ENCODE measurements around the gene LCNL1.
A peak's percentile ranks its signal among the peaks of the same experiment; 100 is the strongest.

The LCNL1 gene

DNA sequence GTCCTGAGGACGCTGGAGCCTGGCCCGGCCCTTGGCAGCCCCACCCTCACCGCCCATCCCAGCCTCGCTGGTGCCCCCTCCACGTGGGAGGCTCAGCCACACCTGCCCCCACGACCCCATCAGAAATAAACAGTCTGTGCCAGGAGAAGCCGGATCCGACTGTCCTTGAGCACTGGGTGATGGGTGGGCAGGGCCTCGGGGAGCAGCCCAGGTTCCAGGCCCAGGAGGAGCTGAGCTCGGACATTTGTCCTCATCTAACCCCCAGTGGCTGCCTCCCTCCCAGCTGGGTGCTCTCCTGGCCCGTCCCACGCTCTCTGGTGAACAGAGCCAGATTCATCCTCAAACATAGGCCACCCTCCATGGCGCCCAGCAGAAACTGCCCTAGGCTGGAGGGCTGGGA lies 10.1 kb upstream of the LCNL1 start:
- Histone ChIP-seq H3K36me3 (ENCODE audit: control insufficient read depth, insufficient read depth, low read length, severe bottlenecking) (no peaks in the 10 kb centered on the region), H3K4me1 (ENCODE audit: control insufficient read depth, insufficient read depth, low read length) (peaks cover 5% of the 10 kb centered on the region), H3K27me3 (replicated peaks; ENCODE audit: control insufficient read depth, insufficient read depth, low read length) (no peaks in the 10 kb centered on the region), H3K4me3 (ENCODE audit: low read length) (no peak overlapping the region), H3K9me3 (ENCODE audit: control insufficient read depth, low read length) (no peaks in the 10 kb centered on the region), H3K9ac (ENCODE audit: low read length) (no peak overlapping the region)
- DNase-seq (ENCODE audit: low read depth) = no peak

DNA sequence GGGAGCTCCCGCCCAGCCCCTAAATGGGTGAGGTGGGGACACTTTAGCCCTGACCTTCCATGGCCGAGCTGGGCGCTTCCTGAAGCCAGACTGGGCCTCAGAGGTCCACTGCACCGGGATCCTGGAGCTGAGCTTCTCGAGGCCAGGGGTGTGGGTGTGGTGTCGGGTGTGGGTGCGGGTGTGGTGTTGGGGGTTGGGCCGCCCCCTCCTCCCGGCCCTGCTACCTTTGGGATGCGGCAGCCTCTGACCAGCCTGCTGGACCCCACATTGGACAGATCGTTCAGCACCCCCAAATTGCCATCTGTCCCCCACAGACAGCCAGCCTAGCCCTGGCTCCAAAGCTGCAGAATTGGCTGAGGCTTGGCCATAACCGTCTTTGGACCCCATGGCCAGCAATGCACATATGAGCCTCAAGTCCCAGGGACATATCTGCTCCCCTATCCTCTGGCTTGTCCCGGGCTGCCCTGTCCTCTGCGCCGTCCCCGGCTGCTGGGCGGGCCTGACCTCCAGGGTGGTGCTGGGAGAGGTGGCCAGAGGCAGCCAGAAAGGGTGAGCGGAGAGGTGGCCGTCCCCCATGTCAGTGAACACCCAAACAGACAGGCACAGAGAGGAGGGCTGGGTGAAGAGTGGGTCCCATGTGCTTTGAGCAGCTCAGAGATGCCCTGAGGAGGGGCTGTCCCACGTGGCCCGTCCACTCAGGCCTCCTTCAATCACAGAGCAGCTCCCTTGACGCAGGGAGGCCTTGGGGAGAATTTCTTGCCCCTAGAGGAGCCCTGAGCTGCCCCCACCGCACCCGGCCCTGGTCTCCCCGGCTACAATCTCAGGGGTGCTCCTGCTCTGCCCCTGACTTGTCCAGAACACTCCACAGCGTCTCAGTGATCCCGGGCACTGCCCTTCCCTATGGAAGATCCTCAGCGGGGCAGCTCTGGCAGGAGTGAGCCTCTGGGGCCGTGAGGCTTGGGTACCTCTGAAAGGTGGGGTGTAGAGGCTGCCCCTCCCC lies 8.9 kb upstream of the LCNL1 start:
- Histone ChIP-seq H3K27me3 (replicated peaks; ENCODE audit: control insufficient read depth, insufficient read depth, low read length) (no peaks in the 10 kb centered on the region), H3K9me3 (ENCODE audit: control insufficient read depth, low read length) (no peaks in the 10 kb centered on the region), H3K36me3 (ENCODE audit: control insufficient read depth, insufficient read depth, low read length, severe bottlenecking) (no peaks in the 10 kb centered on the region), H3K4me1 (ENCODE audit: control insufficient read depth, insufficient read depth, low read length) (peaks cover 5% of the 10 kb centered on the region), H3K9ac (ENCODE audit: low read length) (no peak overlapping the region), H3K4me3 (ENCODE audit: low read length) (no peak overlapping the region)
- DNase-seq (ENCODE audit: low read depth) = no peak

DNA sequence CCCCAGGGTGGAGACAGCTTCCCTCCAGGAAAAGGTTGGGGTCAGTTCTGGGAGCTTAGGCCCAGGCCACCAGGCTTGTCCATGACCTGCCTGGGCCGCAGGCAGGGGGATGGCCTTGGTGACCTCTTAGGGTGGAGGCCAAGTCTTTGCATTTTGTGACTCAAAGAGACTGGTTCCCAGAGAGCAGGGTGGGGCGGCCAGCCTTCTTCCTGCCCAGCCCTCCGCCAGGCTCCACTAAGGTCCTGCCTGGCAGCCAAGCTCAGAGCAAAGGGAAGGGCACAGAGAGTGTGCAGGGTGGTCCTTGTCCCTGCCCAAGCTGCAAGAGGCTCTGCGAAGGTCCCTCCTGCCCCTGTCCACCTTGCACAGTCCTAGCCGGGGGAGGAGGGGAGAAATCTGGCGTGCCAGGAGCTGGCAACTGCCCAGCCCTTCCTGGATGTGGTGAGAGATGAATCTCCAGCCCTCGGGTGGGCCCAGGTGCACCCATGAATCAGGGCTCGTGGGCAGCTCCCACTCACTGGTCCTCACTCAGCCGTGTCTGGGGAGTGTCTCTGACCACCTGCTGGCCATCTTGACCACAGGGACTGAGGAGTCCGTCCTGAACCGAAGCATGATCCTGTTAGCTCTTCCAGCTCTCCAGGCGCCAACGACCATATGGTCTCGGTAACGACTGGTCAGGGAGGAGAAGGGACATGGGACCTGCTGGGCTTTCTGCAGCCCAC lies 7.8 kb upstream of the LCNL1 start:
- no peaks in the 10 kb centered on the region for H3K36me3 ChIP-seq (ENCODE audit: control insufficient read depth, insufficient read depth, low read length, severe bottlenecking)
- H3K27me3 ChIP-seq (replicated peaks; ENCODE audit: control insufficient read depth, insufficient read depth, low read length) = no peaks in the 10 kb centered on the region
- DNase-seq (ENCODE audit: low read depth) = no peak
- H3K4me3 ChIP-seq (ENCODE audit: low read length) = no peak overlapping the region
- no peaks in the 10 kb centered on the region for H3K9me3 ChIP-seq (ENCODE audit: control insufficient read depth, low read length)
- H3K4me1 ChIP-seq (ENCODE audit: control insufficient read depth, insufficient read depth, low read length) = peaks cover 5% of the 10 kb centered on the region
- no peak overlapping the region for H3K9ac ChIP-seq (ENCODE audit: low read length)

DNA sequence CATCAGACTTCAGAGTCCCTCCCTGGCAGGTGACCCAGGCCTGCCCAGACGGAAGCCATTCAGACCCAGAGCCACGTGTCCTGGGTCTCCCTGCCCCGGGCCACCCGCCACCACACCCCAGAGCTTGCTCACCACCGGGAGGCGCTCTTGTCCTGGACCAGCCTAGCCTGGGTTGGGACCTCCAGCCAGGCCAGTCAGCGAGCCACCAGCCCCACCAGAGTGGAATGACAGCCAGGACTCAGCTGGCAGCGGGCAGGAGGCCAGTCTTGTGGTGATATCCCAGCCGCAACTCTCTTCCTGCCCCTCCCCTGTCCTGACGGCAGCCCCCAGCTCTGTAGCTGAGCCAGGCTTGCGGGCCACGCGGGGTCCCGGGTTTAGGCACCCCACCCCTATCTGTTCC lies 7.1 kb upstream of the LCNL1 start:
- DNase-seq (ENCODE audit: low read depth) = no peak
- Histone ChIP-seq H3K4me1 (ENCODE audit: control insufficient read depth, insufficient read depth, low read length) (peaks cover 5% of the 10 kb centered on the region), H3K9ac (ENCODE audit: low read length) (no peak overlapping the region), H3K9me3 (ENCODE audit: control insufficient read depth, low read length) (no peaks in the 10 kb centered on the region), H3K27me3 (replicated peaks; ENCODE audit: control insufficient read depth, insufficient read depth, low read length) (no peaks in the 10 kb centered on the region), H3K36me3 (ENCODE audit: control insufficient read depth, insufficient read depth, low read length, severe bottlenecking) (no peaks in the 10 kb centered on the region), H3K4me3 (ENCODE audit: low read length) (no peak overlapping the region)

DNA sequence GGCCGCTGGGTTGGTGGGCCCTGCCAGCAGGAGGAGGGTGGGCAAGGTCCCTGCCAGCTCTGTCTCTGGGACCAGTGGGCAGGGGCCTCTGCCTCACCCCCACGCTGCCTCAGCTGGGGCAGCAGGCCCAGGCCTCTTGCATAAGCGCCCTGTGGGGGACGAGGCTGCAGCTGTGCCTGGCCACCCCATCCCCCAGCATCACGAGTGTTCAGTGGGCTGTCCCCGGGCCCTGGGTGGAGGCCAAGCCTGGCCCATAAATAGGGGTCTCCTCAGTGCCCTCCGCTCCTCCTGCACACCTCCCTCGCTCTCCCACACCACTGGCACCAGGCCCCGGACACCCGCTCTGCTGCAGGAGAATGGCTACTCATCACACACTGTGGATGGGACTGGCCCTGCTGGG lies 5.6 kb upstream of the LCNL1 start, which contains the start of gene PTGDS:
Gene PTGDS (plus strand): TSS at position 282 of the 400 bp plus-strand sequence. CDS start 75 bp downstream, at position 357.
- Histone ChIP-seq H3K9me3 (ENCODE audit: control insufficient read depth, low read length) (no peaks in the 10 kb centered on the region), H3K4me3 (ENCODE audit: low read length) (peak within 1 kb of the TSS; percentile 65)

DNA sequence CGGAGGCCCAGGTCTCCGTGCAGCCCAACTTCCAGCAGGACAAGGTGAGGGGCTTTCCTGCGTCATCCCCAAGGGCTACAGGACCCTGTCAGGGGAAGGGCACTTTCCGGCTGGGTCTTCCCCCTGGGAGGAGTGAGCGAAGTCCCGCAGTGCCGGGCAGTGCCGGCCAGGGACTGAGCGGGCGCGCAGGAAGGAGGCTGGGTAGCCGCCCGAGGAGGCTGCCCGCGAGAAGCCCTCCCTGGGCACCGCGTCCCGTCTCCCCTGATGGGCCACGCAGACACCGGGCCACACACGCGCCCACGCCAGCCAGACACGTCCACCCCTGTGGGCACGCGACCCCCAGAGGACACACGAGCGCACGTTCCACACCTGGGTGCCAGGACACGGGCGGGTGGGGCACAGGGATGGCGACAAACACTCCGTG lies 5.1 kb upstream of the LCNL1 start:
- Histone ChIP-seq H3K36me3 (ENCODE audit: control insufficient read depth, insufficient read depth, low read length, severe bottlenecking) (no peaks in the 10 kb centered on the region), H3K9ac (ENCODE audit: low read length) (peak overlapping the region; percentile 68), H3K4me3 (ENCODE audit: low read length) (peak overlapping the region; percentile 65), H3K9me3 (ENCODE audit: control insufficient read depth, low read length) (no peaks in the 10 kb centered on the region), H3K27me3 (replicated peaks; ENCODE audit: control insufficient read depth, insufficient read depth, low read length) (no peaks in the 10 kb centered on the region), H3K4me1 (ENCODE audit: control insufficient read depth, insufficient read depth, low read length) (peaks cover 5% of the 10 kb centered on the region)
- no peak for DNase-seq (ENCODE audit: low read depth)

More for the DNA sequence above, 5.6 kb upstream of the LCNL1 start, which contains the start of gene PTGDS:
- H3K4me1 ChIP-seq (ENCODE audit: control insufficient read depth, insufficient read depth, low read length) = peaks cover 5% of the 10 kb centered on the region
- H3K9ac ChIP-seq (ENCODE audit: low read length) = peak within 1 kb of the TSS; percentile 68
- no peaks in the 10 kb centered on the region for H3K27me3 ChIP-seq (replicated peaks; ENCODE audit: control insufficient read depth, insufficient read depth, low read length)
- no peak for DNase-seq (ENCODE audit: low read depth)
- no peaks in the 10 kb centered on the region for H3K36me3 ChIP-seq (ENCODE audit: control insufficient read depth, insufficient read depth, low read length, severe bottlenecking)

DNA sequence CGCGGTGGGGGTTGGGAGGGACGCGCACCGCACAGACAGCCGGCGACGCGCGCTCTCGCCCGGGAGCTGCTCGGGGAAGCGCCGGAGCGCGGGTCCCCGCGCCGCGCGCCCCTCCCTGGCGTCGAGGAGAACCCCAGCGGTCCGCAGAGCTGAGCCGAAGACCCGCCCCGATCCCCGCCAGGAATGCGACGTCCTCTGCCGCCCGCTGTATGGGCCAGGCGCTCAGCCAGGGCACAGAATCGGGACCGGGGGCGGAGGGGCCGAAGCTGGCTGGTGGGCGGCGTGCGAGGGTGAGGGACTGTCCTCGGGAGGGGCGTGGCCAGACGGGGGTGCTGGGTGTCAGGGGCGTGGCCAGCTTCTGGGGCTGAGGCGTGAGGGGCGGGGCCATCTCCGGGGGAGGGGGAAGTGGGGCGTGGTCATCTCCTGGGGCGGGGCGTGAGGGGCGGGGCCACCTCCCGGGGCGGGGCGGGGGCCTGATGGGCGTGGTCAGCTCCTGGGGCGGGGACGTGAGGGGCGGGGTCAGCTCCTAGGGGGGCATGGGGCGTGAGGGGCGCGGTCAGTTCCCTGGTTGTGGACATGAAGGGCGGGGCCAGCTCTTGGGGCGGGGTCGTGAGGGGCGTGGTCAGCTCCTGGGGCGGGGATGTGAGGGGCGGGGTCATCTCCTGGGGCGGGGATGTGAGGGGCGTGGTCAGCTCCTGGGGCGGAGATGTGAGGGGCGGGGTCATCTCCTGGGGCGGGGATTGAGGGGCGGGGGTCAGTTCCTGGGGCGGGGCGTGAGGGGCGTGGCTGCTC lies 4.5 kb upstream of the LCNL1 start:
- peak; percentile 79 for DNase-seq (ENCODE audit: low read depth)
- no peaks in the 10 kb centered on the region for H3K27me3 ChIP-seq (replicated peaks; ENCODE audit: control insufficient read depth, insufficient read depth, low read length)

DNA sequence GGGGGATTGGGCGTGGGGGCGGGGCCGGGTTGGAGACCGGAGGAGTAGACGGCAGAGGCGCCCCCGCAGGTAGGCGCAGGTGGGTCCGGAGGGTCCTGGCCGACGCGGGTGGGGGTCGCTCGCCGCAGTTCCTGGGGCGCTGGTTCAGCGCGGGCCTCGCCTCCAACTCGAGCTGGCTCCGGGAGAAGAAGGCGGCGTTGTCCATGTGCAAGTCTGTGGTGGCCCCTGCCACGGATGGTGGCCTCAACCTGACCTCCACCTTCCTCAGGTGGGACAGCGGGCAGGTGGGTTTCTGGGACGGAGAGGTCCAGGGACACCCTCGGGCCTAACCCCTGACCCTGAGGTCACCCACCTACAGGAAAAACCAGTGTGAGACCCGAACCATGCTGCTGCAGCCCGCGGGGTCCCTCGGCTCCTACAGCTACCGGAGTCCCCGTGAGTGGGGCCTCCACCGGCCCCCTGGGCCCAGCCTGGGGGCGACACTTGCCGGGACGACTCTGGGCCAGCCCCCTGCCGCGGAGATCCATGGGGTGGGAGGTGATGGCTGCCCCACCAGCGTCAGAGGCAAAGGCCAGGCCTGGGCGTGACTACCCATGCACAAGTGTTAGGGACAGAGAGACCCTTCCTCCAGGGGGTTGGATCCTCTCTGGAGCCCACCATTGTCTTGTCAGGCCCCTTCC lies 3.8 kb upstream of the LCNL1 start:
- Histone ChIP-seq H3K4me1 (ENCODE audit: control insufficient read depth, insufficient read depth, low read length) (peaks cover 5% of the 10 kb centered on the region), H3K27me3 (replicated peaks; ENCODE audit: control insufficient read depth, insufficient read depth, low read length) (peaks cover 6% of the 10 kb centered on the region), H3K9me3 (ENCODE audit: control insufficient read depth, low read length) (no peaks in the 10 kb centered on the region), H3K4me3 (ENCODE audit: low read length) (no peak overlapping the region), H3K9ac (ENCODE audit: low read length) (no peak overlapping the region), H3K36me3 (ENCODE audit: control insufficient read depth, insufficient read depth, low read length, severe bottlenecking) (no peaks in the 10 kb centered on the region)
- DNase-seq (ENCODE audit: low read depth) = no peak

More for the DNA sequence above, 4.5 kb upstream of the LCNL1 start:
- Histone ChIP-seq H3K9me3 (ENCODE audit: control insufficient read depth, low read length) (no peaks in the 10 kb centered on the region), H3K9ac (ENCODE audit: low read length) (peak overlapping the region; percentile 68), H3K4me3 (ENCODE audit: low read length) (peak overlapping the region; percentile 65), H3K36me3 (ENCODE audit: control insufficient read depth, insufficient read depth, low read length, severe bottlenecking) (no peaks in the 10 kb centered on the region), H3K4me1 (ENCODE audit: control insufficient read depth, insufficient read depth, low read length) (peaks cover 5% of the 10 kb centered on the region)

DNA sequence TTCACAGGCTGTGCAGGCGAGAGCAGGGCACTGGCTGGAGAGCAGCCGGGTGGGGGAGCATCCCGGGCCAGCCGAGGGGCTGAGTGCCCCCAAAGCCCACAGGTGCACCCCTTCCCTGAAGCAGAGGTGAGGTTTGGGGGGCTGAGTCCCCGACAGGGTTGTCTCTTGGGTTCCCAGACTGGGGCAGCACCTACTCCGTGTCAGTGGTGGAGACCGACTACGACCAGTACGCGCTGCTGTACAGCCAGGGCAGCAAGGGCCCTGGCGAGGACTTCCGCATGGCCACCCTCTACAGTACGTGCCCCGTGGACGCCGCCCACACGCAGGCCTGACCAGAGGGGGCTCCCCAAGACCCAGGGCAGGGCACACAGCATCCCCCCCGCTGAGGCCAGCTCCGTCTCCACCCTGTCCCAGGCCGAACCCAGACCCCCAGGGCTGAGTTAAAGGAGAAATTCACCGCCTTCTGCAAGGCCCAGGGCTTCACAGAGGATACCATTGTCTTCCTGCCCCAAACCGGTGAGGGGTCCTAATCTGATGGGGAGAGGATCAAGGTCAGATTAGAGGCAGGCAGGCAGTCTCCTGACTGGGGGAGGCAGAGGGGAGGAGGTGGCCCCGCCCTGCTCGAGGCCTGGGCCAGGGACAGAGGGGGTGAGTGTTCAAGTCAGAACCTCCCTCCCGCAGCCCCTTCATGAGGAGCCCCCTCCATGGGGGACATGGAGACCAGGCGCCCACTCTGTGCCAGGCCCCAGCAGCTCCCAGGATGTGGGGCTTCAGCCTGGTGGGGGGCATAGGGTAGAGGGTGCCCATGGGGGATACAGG lies 2.8 kb upstream of the LCNL1 start:
- Histone ChIP-seq H3K27me3 (replicated peaks; ENCODE audit: control insufficient read depth, insufficient read depth, low read length) (peaks cover 8% of the 10 kb centered on the region), H3K9me3 (ENCODE audit: control insufficient read depth, low read length) (no peaks in the 10 kb centered on the region), H3K4me3 (ENCODE audit: low read length) (no peak overlapping the region)

More for the DNA sequence above, 2.8 kb upstream of the LCNL1 start:
- Histone ChIP-seq H3K9ac (ENCODE audit: low read length) (no peak overlapping the region), H3K36me3 (ENCODE audit: control insufficient read depth, insufficient read depth, low read length, severe bottlenecking) (no peaks in the 10 kb centered on the region), H3K4me1 (ENCODE audit: control insufficient read depth, insufficient read depth, low read length) (peaks cover 5% of the 10 kb centered on the region)
- no peak for DNase-seq (ENCODE audit: low read depth)

Data from adipocyte (in vitro differentiated cells).